GM12865 (cell line): ENCODE results near the gene CPA3.
A peak's percentile ranks its signal among the peaks of the same experiment; 100 is the strongest.

Experiments used
- DNase-seq: peaks from one replicate; pipeline ENCODE4 v3.0.0; 2010; ENCODE audit warnings: low read depth
- H3K4me3 ChIP-seq: 2 replicates; pipeline ENCODE4 v1.5.1; 2011; ENCODE audit warnings: mild to moderate bottlenecking, low read depth, low read length, control low read depth
- TF ChIP-seq, protein P1 (sequence below): IDR thresholded peaks from 2 replicates; pipeline ENCODE4 v1.5.1; 2011; ENCODE audit warnings: low read length, control low read depth, low read depth, inconsistent platforms; ENCODE audit not compliant: insufficient read depth; ENCODE audit errors: missing control alignments

The CPA3 gene

DNA sequence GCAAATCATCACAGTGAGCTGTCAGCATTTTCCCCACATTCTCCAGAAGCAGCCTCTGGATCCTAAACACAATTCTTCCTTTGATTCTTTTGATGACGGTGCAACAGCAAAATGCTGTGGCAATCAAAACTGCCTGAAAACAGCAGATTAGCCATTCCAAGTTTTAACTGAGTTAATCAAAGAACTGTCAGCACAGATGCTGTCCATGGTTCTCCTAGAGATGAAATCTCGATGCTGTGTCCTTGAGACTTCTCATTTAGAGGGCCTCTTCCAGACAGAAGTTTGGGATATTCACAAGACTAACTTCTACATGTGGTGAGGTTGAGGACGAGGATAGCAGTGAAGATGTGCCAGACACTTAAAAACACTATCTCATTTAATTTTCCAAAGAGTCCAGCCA is 75.9 kb downstream of the CPA3 start:
- TF ChIP-seq, protein P1, sequence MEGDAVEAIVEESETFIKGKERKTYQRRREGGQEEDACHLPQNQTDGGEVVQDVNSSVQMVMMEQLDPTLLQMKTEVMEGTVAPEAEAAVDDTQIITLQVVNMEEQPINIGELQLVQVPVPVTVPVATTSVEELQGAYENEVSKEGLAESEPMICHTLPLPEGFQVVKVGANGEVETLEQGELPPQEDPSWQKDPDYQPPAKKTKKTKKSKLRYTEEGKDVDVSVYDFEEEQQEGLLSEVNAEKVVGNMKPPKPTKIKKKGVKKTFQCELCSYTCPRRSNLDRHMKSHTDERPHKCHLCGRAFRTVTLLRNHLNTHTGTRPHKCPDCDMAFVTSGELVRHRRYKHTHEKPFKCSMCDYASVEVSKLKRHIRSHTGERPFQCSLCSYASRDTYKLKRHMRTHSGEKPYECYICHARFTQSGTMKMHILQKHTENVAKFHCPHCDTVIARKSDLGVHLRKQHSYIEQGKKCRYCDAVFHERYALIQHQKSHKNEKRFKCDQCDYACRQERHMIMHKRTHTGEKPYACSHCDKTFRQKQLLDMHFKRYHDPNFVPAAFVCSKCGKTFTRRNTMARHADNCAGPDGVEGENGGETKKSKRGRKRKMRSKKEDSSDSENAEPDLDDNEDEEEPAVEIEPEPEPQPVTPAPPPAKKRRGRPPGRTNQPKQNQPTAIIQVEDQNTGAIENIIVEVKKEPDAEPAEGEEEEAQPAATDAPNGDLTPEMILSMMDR, result no peak
- no peak overlapping the region for H3K4me3 ChIP-seq

DNA sequence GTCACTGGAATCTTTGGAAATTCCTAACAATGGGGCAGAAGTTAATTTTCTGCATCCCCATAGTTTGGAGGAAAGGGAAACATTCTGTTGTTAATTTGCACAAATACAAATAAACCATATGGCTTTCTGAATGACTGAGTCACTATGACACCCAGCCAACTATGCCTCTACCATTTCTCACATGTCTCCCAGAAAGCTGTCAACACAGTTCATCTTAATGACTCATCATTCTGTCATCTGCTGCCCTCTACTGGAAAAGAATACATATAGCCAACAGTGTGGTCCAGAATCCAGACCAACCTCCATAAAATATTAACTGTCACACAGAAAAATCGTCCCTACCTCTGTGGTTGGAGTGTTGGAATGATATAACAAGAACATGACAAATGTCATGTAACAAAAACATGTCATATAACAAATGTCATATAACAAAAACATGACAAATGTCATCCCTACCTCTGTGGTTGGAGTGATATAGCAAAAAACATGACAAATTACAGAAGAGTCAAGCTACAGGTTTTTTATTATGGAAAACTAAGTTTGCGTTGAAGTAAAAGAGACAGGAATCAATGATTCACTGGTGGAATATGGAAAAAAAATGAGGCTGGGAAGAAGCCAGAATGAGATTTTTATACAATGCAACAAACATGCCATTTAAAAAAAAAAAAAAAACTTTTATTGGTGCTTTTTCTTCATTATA is 78.6 kb downstream of the CPA3 start:
- no peak overlapping the region for H3K4me3 ChIP-seq
- TF ChIP-seq, protein P1, result peak; percentile 67
- peak; percentile 75 for DNase-seq

More for the DNA sequence above, 75.9 kb downstream of the CPA3 start:
- DNase-seq, result no peak

DNA sequence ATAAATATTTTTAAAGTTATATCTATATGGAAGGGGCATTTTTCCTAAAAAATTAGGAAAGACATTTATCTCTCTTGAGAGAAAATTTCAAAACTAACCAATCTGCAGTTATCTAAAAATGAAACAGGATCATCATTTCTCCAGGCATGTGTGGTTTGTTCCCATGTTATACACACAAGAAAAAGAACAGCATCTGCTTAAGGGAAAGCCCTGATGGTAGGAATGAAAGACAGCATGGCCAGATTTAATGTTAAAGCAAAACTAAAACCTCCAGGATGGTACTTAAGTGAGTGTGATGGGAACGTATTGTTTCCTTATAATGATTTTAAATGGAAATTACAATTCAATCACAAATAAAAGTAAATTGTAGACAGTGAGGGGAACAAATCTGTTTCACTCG is 80.0 kb downstream of the CPA3 start:
- no peak overlapping the region for H3K4me3 ChIP-seq
- DNase-seq, result no peak
- TF ChIP-seq, protein P1, result no peak
